HEK293 (cell line): ENCODE data around the gene PRTG.

Experiments
- CTCF ChIA-PET: fragments of 350-600 bp; formaldehyde crosslinking; extraction: SDS; loops from one replicate; lab custom pipeline; 2021; ENCODE audit warnings: antibody characterized with exemption; lab: Yijun Ruan, JAX
- POLR2A ChIA-PET: fragments of 300-600 bp; formaldehyde crosslinking; extraction: SDS; loops from one replicate; lab custom pipeline; 2020; ENCODE audit warnings: antibody characterized with exemption, inconsistent platforms; lab: Yijun Ruan, JAX
- H3K27ac ChIP-seq: fragments of 200-500 bp; sonication (Bioruptor generic); 2 replicates; pipeline ENCODE4 v1.5.1; 2014; ENCODE audit warnings: low read depth, low read length, control low read depth, inconsistent platforms; ENCODE audit errors: extremely low read depth
- H3K36me3 ChIP-seq, 2 experiments: fragments of 200-500 bp in 1 of 2; sonication (Bioruptor generic) in 1 of 2; 1 replicate in 1 of 2; 2 replicates in 1 of 2; pipeline ENCODE4 v1.5.1; 2014 to 2017; ENCODE audit warnings: inconsistent platforms in 2 of 2, low read length in 2 of 2; ENCODE audit not compliant: control insufficient read depth in 2 of 2, insufficient read depth in 1 of 2
- H3K4me1 ChIP-seq: fragments of 200-500 bp; sonication (Bioruptor generic); 2 replicates; pipeline ENCODE4 v1.5.1; 2014; ENCODE audit warnings: mild to moderate bottlenecking, low read length, inconsistent platforms; ENCODE audit not compliant: control insufficient read depth, insufficient read depth
- H3K4me3 ChIP-seq: 2 replicates; pipeline ENCODE4 v1.5.1; 2011; ENCODE audit warnings: low read depth, mild to moderate bottlenecking, control low read depth, low read length, moderate library complexity
- H3K9me3 ChIP-seq: fragments of 200-500 bp; sonication (Bioruptor generic); 2 replicates; pipeline ENCODE4 v1.5.1; 2014; ENCODE audit warnings: low read depth, low read length, inconsistent platforms; ENCODE audit not compliant: control insufficient read depth, insufficient read depth
- KLF1 ChIP-seq: fragments of 450-650 bp; formaldehyde crosslinking; IDR thresholded peaks from 2 replicates; pipeline ENCODE4 v1.5.1; 2016; ENCODE audit warnings: missing biosample characterization, missing genetic modification characterization
- SALL2 ChIP-seq: fragments of 450-650 bp; formaldehyde crosslinking; IDR thresholded peaks from 2 replicates; pipeline ENCODE4 v1.5.0; 2017; ENCODE audit warnings: missing biosample characterization, mild to moderate bottlenecking, missing genetic modification characterization, borderline replicate concordance
- SETDB1 ChIP-seq: IDR thresholded peaks from one replicate; pipeline ENCODE4 v1.6.1; 2017; ENCODE audit warnings: mild to moderate bottlenecking, low read length, moderate library complexity, mixed read lengths; ENCODE audit not compliant: insufficient read length
- YY1 ChIP-seq: fragments of 450-650 bp; formaldehyde crosslinking; IDR thresholded peaks from 2 replicates; pipeline ENCODE4 v1.5.1; 2018; ENCODE audit warnings: missing biosample characterization, missing genetic modification characterization
- ZBTB8A ChIP-seq: fragments of 450-650 bp; formaldehyde crosslinking; IDR thresholded peaks from 2 replicates; pipeline ENCODE4 v1.5.1; 2016; ENCODE audit warnings: missing biosample characterization, missing genetic modification characterization
- ZFP41 ChIP-seq: fragments of 450-650 bp; formaldehyde crosslinking; IDR thresholded peaks from 2 replicates; pipeline ENCODE4 v1.5.1; 2016; ENCODE audit warnings: missing biosample characterization, missing genetic modification characterization, borderline replicate concordance
- ZNF121 ChIP-seq: fragments of 450-650 bp; formaldehyde crosslinking; IDR thresholded peaks from 2 replicates; pipeline ENCODE4 v1.5.1; 2016; ENCODE audit warnings: missing biosample characterization, missing genetic modification characterization
- ZNF23 ChIP-seq: fragments of 450-650 bp; formaldehyde crosslinking; IDR thresholded peaks from 2 replicates; pipeline ENCODE4 v1.5.1; 2016; ENCODE audit warnings: missing biosample characterization, missing genetic modification characterization, borderline replicate concordance
- ZNF280D ChIP-seq: fragments of 450-650 bp; formaldehyde crosslinking; IDR thresholded peaks from 2 replicates; pipeline ENCODE4 v1.5.1; 2016; ENCODE audit warnings: missing biosample characterization, missing genetic modification characterization
- ZNF335 ChIP-seq: fragments of 450-650 bp; formaldehyde crosslinking; conservative IDR thresholded peaks from 2 replicates; pipeline ENCODE4 v1.5.1; 2016; ENCODE audit warnings: missing biosample characterization, missing genetic modification characterization
- ZNF341 ChIP-seq: fragments of 450-650 bp; formaldehyde crosslinking; IDR thresholded peaks from 2 replicates; pipeline ENCODE4; 2016; ENCODE audit warnings: low read depth, missing biosample characterization, missing genetic modification characterization
- ZNF423 ChIP-seq: fragments of 450-650 bp; formaldehyde crosslinking; IDR thresholded peaks from 2 replicates; pipeline ENCODE4 v1.5.1; 2016; ENCODE audit warnings: missing biosample characterization, missing genetic modification characterization
- ZNF48 ChIP-seq: fragments of 450-650 bp; formaldehyde crosslinking; IDR thresholded peaks from 2 replicates; pipeline ENCODE4 v1.5.1; 2016; ENCODE audit warnings: missing biosample characterization, missing genetic modification characterization
- ZNF518A ChIP-seq: fragments of 450-650 bp; formaldehyde crosslinking; conservative IDR thresholded peaks from 2 replicates; pipeline ENCODE4 v1.5.1; 2016; ENCODE audit warnings: low read depth, missing biosample characterization, missing genetic modification characterization
- ZNF624 ChIP-seq: fragments of 450-650 bp; formaldehyde crosslinking; IDR thresholded peaks from 2 replicates; pipeline ENCODE4 v1.5.1; 2017; ENCODE audit warnings: missing biosample characterization, missing genetic modification characterization
- ZNF664 ChIP-seq: fragments of 450-650 bp; formaldehyde crosslinking; IDR thresholded peaks from 2 replicates; pipeline ENCODE4 v1.5.1; 2016; ENCODE audit warnings: missing biosample characterization, missing genetic modification characterization
- ZNF692 ChIP-seq: fragments of 450-650 bp; formaldehyde crosslinking; IDR thresholded peaks from 2 replicates; pipeline ENCODE4 v1.5.1; 2016; ENCODE audit warnings: missing biosample characterization, missing genetic modification characterization
- ZNF792 ChIP-seq: fragments of 450-650 bp; formaldehyde crosslinking; IDR thresholded peaks from 2 replicates; pipeline ENCODE4 v1.5.1; 2016; ENCODE audit warnings: missing biosample characterization, missing genetic modification characterization
- TF ChIP-seq, protein P1 (sequence below): fragments of 450-650 bp; formaldehyde crosslinking; IDR thresholded peaks from 2 replicates; pipeline ENCODE4 v1.5.1; 2016; ENCODE audit warnings: missing biosample characterization, missing genetic modification characterization
- TF ChIP-seq, protein P2 (sequence below): fragments of 450-650 bp; formaldehyde crosslinking; IDR thresholded peaks from 2 replicates; pipeline ENCODE4 v1.5.1; 2016; ENCODE audit warnings: missing biosample characterization, missing genetic modification characterization, low read depth
- TF ChIP-seq, protein P3 (sequence below): fragments of 450-650 bp; formaldehyde crosslinking; IDR thresholded peaks from 2 replicates; pipeline ENCODE4 v1.5.1; 2016; ENCODE audit warnings: missing biosample characterization, missing genetic modification characterization

PRTG gene

DNA sequence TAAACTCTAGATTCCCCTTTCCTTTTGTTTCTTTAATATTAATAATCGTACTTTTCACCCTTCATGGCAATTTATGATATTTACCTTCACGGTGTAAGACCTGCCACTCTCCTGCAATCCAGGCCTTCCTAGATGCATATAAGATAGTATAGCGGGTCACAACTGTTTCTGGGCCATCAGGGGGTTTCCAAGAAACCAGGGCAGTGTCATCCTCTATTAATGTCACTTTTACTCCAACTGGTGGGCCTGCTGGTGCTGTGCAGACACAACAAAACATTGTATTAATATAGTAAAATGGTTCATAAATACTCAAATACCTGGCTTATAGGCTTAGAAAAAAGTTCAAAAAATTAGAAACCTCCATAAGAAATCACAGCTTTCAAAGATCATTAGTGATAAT lies 105.9 kb downstream of the PRTG start:
- ChIA-PET POLR2A (no interaction called here), CTCF (interaction anchor here (0.5 to 1.0 kb wide), 2 partner anchors 113 to 230 kb away, joined by 3 to 5 read pairs; no protein-coding TSS in a partner anchor)
- no peaks in the 10 kb centered on the region for H3K9me3 ChIP-seq
- TF ChIP-seq ZNF280D (tag by site-specific recombination) (no peak), ZNF335 (tag by site-specific recombination) (no peak), ZNF692 (tag by site-specific recombination) (no peak), ZFP41 (no peak), ZBTB8A (tag by site-specific recombination) (no peak), KLF1 (tag by site-specific recombination) (no peak), ZNF792 (no peak), YY1 (no peak), ZNF624 (tag by site-specific recombination) (no peak), ZNF341 (tag by site-specific recombination) (no peak), SETDB1 (no peak), ZNF664 (tag by site-specific recombination) (no peak), ZNF423 (tag by site-specific recombination) (no peak)
- TF ChIP-seq, protein P1, sequence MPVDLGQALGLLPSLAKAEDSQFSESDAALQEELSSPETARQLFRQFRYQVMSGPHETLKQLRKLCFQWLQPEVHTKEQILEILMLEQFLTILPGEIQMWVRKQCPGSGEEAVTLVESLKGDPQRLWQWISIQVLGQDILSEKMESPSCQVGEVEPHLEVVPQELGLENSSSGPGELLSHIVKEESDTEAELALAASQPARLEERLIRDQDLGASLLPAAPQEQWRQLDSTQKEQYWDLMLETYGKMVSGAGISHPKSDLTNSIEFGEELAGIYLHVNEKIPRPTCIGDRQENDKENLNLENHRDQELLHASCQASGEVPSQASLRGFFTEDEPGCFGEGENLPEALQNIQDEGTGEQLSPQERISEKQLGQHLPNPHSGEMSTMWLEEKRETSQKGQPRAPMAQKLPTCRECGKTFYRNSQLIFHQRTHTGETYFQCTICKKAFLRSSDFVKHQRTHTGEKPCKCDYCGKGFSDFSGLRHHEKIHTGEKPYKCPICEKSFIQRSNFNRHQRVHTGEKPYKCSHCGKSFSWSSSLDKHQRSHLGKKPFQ (tag by site-specific recombination): no peak
- TF ChIP-seq, protein P2, sequence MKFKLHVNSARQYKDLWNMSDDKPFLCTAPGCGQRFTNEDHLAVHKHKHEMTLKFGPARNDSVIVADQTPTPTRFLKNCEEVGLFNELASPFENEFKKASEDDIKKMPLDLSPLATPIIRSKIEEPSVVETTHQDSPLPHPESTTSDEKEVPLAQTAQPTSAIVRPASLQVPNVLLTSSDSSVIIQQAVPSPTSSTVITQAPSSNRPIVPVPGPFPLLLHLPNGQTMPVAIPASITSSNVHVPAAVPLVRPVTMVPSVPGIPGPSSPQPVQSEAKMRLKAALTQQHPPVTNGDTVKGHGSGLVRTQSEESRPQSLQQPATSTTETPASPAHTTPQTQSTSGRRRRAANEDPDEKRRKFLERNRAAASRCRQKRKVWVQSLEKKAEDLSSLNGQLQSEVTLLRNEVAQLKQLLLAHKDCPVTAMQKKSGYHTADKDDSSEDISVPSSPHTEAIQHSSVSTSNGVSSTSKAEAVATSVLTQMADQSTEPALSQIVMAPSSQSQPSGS (tag by site-specific recombination): no peak
- no peak overlapping the region for H3K27ac ChIP-seq
- H3K4me3 ChIP-seq: no peak overlapping the region
- H3K4me1 ChIP-seq: no peaks in the 10 kb centered on the region
- H3K36me3 ChIP-seq: peaks cover 17 to 33% of the 10 kb centered on the region in 2 experiments

GRCh38 chr15:55633731-55634130 lies 109.2 kb downstream of the PRTG start:
- Histone ChIP-seq H3K36me3 (peaks cover 8 to 13% of the 10 kb centered on the region in 2 experiments), H3K27ac (no peak overlapping the region), H3K9me3 (no peaks in the 10 kb centered on the region), H3K4me1 (no peaks in the 10 kb centered on the region), H3K4me3 (no peak overlapping the region)
- ChIA-PET POLR2A (interaction anchor here (0.7 kb wide), 1 partner anchor 52 kb away, joined by 5 read pairs; no protein-coding TSS in a partner anchor), CTCF (interaction anchor here (1.0 to 1.2 kb wide), 2 partner anchors 9 to 213 kb away, joined by 3 read pairs; no protein-coding TSS in a partner anchor)
- TF ChIP-seq ZNF518A (tag by site-specific recombination): no peak
- no peak for TF ChIP-seq SALL2
- TF ChIP-seq ZNF23 (tag by site-specific recombination): no peak
- TF ChIP-seq ZNF121 (tag by site-specific recombination): no peak
- TF ChIP-seq, protein P3, sequence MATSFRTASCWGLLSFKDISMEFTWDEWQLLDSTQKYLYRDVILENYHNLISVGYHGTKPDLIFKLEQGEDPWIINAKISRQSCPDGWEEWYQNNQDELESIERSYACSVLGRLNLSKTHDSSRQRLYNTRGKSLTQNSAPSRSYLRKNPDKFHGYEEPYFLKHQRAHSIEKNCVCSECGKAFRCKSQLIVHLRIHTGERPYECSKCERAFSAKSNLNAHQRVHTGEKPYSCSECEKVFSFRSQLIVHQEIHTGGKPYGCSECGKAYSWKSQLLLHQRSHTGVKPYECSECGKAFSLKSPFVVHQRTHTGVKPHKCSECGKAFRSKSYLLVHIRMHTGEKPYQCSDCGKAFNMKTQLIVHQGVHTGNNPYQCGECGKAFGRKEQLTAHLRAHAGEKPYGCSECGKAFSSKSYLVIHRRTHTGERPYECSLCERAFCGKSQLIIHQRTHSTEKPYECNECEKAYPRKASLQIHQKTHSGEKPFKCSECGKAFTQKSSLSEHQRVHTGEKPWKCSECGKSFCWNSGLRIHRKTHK (tag by site-specific recombination): no peak
- no peak for TF ChIP-seq ZNF48 (tag by site-specific recombination)
